CD4-positive, alpha-beta T cell (primary cell): ENCODE measurements around the gene EHD2. TPM values are rescaled to one million over a fixed set of nuclear protein-coding genes. Genes with fewer than 3 reads are reported as not detected.
"Not testable (repeated sequence)": the region's sequence is repeated elsewhere in the genome, so short reads cannot be mapped to it uniquely, and the experiment has no call there.

Source experiments
- ATAC-seq: fragments of 200-7000 bp; cut with Tn5 transposase; one replicate; pipeline ENCODE4 v1.10.0; 2022; ENCODE audit warnings: mild to moderate bottlenecking; ENCODE audit not compliant: poor library complexity
- CTCF ChIA-PET: fragments of 350-600 bp; sonication (Branson Sonifier 250); formaldehyde crosslinking; loops from one replicate; lab custom pipeline; 2021; ENCODE audit warnings: antibody characterized with exemption, inconsistent platforms; lab: Charles Lee
- POLR2A ChIA-PET: fragments of 350-600 bp; sonication (Branson Sonifier 250); formaldehyde crosslinking; loops from one replicate; lab custom pipeline; 2021; ENCODE audit warnings: antibody characterized with exemption, inconsistent platforms; lab: Charles Lee
- DNase-seq, 14 experiments: peaks; one replicate each; pipeline ENCODE4 v3.0.0-alpha.2; 2013 to 2020; ENCODE audit warnings: mixed read lengths in 2 of 14
- H3K27ac ChIP-seq, 2 donors: one replicate each; pipeline versions ENCODE4 v1.5.1 to v1.7.0; 2013; ENCODE audit warnings: low read length in 2 of 2, low read depth in 1 of 2, mild to moderate bottlenecking in 1 of 2
- H3K27me3 ChIP-seq, 2 experiments: 1 replicate in 1 of 2; 2 replicates in 1 of 2; pipeline versions ENCODE4 v1.6.1 to v1.7.0; 2013; ENCODE audit warnings: low read length in 2 of 2, control low read depth in 1 of 2, mild to moderate bottlenecking in 1 of 2, moderate library complexity in 1 of 2; ENCODE audit not compliant: insufficient read depth in 2 of 2, control insufficient read depth in 1 of 2
- H3K36me3 ChIP-seq: one replicate; pipeline ENCODE4 v1.6.1; 2013; ENCODE audit warnings: low read length, control low read depth; ENCODE audit not compliant: insufficient read depth
- H3K4me1 ChIP-seq: one replicate; pipeline ENCODE4 v1.6.1; 2013; ENCODE audit warnings: low read length, control low read depth; ENCODE audit not compliant: insufficient read depth
- H3K4me3 ChIP-seq: one replicate; pipeline ENCODE4 v1.5.1; 2013; ENCODE audit warnings: mild to moderate bottlenecking, low read length, moderate library complexity
- H3K9me3 ChIP-seq, 2 experiments: 1 replicate in 1 of 2; 2 replicates in 1 of 2; pipeline versions ENCODE4 v1.6.1 to v1.7.0; 2013; ENCODE audit warnings: low read length in 2 of 2, mild to moderate bottlenecking in 2 of 2, control low read depth in 1 of 2, moderate library complexity in 1 of 2; ENCODE audit not compliant: control insufficient read depth in 1 of 2, insufficient read depth in 1 of 2
- H3K27ac Mint-ChIP-seq: one replicate; pipeline ENCODE4 v1.8.0; 2020; ENCODE audit warnings: mixed read lengths
- H3K27me3 Mint-ChIP-seq: one replicate; pipeline ENCODE4 v1.8.0; 2021; ENCODE audit warnings: mixed read lengths
- H3K36me3 Mint-ChIP-seq: one replicate; pipeline ENCODE4 v1.8.0; 2021; ENCODE audit warnings: low read depth, mixed read lengths
- H3K4me1 Mint-ChIP-seq: one replicate; pipeline ENCODE4 v1.8.0; 2021; ENCODE audit warnings: low read depth, mixed read lengths
- H3K4me3 Mint-ChIP-seq: one replicate; pipeline ENCODE4 v1.8.0; 2020; ENCODE audit warnings: mild to moderate bottlenecking, mixed read lengths
- H3K9me3 Mint-ChIP-seq: one replicate; pipeline ENCODE4 v1.8.0; 2020; ENCODE audit warnings: mixed read lengths
- intact Hi-C, 2 experiments: fragments of 100-400 bp; cut with DNase I in 1 of 2; cut with micrococcal nuclease in 1 of 2; formaldehyde crosslinking; loops; one replicate each; pipeline versions ENCODE4 v1.15.1 to v1.9.0; 2023 to 2025; cut with DNase I, micrococcal nuclease
- total RNA-seq, 174 experiments: library from RNA in 2 of 174; stranded (reverse) in 2 of 174; gene quantifications; one replicate each; pipeline ENCODE4 v1.2.3 and lab custom pipeline; 2021 to 2026
- TF ChIP-seq, protein P1 (sequence below): fragments of 200-600 bp; IDR thresholded peaks from one replicate; pipeline ENCODE4 v1.8.0; 2022; ENCODE audit warnings: antibody characterized with exemption, mild to moderate bottlenecking

EHD2 gene
- total RNA-seq, 2 experiments from 2014 or later = 0.16 TPM; not detected in 1

DNA sequence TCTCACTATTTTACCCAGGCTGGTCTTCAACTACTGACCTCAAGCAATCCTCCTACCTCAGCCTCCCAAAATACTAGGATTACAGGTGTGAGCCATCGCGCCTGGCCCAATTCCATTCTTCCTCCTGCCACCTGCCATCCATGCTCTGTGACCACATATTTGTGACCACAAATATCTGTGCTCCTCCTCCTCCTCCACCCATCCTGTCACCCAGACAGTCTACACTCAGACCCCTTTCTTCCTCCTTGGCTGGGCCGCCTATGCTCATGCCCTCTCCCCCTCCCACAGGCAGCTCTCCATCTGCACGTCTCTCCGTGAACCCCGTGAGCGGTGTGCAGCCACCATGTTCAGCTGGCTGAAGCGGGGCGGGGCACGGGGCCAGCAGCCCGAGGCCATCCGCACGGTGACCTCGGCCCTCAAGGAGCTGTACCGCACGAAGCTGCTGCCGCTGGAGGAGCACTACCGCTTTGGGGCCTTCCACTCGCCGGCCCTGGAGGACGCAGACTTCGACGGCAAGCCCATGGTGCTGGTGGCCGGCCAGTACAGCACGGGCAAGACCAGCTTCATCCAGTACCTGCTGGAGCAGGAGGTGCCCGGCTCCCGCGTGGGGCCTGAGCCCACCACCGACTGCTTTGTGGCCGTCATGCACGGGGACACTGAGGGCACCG, 3.2 kb downstream of the EHD2 start:
- Mint-ChIP-seq H3K27me3 (peaks cover 58% of the 10 kb centered on the region), H3K4me3 (no peak overlapping the region), H3K36me3 (no peaks in the 10 kb centered on the region), H3K9me3 (no peaks in the 10 kb centered on the region), H3K27ac (no peak overlapping the region), H3K4me1 (peaks cover 4% of the 10 kb centered on the region)
- Histone ChIP-seq H3K36me3 (no peaks in the 10 kb centered on the region), H3K27ac (no peak overlapping the region), H3K27me3 (peaks cover 22 to 24% of the 10 kb centered on the region in 2 experiments), H3K4me3 (no peak overlapping the region), H3K9me3 (peaks cover 11 to 15% of the 10 kb centered on the region in 2 experiments), H3K4me1 (peaks cover 5% of the 10 kb centered on the region)
- TF ChIP-seq, protein P1, sequence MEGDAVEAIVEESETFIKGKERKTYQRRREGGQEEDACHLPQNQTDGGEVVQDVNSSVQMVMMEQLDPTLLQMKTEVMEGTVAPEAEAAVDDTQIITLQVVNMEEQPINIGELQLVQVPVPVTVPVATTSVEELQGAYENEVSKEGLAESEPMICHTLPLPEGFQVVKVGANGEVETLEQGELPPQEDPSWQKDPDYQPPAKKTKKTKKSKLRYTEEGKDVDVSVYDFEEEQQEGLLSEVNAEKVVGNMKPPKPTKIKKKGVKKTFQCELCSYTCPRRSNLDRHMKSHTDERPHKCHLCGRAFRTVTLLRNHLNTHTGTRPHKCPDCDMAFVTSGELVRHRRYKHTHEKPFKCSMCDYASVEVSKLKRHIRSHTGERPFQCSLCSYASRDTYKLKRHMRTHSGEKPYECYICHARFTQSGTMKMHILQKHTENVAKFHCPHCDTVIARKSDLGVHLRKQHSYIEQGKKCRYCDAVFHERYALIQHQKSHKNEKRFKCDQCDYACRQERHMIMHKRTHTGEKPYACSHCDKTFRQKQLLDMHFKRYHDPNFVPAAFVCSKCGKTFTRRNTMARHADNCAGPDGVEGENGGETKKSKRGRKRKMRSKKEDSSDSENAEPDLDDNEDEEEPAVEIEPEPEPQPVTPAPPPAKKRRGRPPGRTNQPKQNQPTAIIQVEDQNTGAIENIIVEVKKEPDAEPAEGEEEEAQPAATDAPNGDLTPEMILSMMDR = no peak
- ChIA-PET CTCF (interaction anchor here (1.0 kb wide), 1 partner anchor 9 kb away, joined by 4 read pairs; no protein-coding TSS in a partner anchor), POLR2A (interaction anchor here (0.6 kb wide), 1 partner anchor 147 kb away, joined by 3 read pairs; no protein-coding TSS in a partner anchor)
- DNase-seq = no peak
- intact Hi-C loops = no loop called here
- no peak for ATAC-seq

DNA sequence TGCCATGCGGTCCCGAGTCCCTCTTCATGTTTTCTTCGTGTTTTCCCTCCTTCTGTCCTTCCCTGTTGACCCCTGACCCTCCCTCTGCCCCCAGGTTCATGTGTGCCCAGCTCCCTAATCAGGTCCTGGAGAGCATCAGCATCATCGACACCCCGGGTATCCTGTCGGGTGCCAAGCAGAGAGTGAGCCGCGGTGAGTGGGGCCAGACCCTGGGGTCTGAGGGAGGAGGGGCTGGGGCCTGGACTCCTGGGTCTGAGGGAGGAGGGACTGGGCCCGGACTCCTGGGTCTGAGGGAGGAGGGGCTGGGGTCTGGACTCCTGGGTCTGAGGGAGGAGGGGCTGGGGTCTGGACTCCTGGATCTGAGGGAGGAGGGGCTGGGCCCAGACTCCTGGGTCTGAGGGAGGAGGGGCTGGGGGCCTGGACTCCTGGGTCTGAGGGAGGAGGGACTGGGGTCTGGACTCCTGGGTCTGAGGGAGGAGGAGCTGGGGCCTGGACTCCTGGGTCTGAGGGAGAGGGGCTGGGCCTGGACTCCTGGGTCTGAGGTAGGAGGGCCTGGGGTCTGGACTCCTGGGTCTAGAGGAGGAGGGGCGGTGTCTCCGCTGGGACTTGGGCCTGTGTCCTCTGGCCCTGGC, 5.3 kb downstream of the EHD2 start:
- DNase-seq, H3K4me1 ChIP-seq, H3K36me3 Mint-ChIP-seq, H3K36me3 ChIP-seq, CTCF ChIA-PET, H3K27ac Mint-ChIP-seq, H3K9me3 Mint-ChIP-seq, H3K4me3 Mint-ChIP-seq, H3K27ac ChIP-seq, H3K4me3 ChIP-seq, ATAC-seq, intact Hi-C loops, POLR2A ChIA-PET, H3K4me1 Mint-ChIP-seq: not testable (repeated sequence)
- H3K27me3 Mint-ChIP-seq = peaks cover 49% of the 10 kb centered on the region
- Histone ChIP-seq H3K27me3 (peaks cover 10 to 17% of the 10 kb centered on the region in 2 experiments), H3K9me3 (peaks cover 11 to 17% of the 10 kb centered on the region in 2 experiments)

DNA sequence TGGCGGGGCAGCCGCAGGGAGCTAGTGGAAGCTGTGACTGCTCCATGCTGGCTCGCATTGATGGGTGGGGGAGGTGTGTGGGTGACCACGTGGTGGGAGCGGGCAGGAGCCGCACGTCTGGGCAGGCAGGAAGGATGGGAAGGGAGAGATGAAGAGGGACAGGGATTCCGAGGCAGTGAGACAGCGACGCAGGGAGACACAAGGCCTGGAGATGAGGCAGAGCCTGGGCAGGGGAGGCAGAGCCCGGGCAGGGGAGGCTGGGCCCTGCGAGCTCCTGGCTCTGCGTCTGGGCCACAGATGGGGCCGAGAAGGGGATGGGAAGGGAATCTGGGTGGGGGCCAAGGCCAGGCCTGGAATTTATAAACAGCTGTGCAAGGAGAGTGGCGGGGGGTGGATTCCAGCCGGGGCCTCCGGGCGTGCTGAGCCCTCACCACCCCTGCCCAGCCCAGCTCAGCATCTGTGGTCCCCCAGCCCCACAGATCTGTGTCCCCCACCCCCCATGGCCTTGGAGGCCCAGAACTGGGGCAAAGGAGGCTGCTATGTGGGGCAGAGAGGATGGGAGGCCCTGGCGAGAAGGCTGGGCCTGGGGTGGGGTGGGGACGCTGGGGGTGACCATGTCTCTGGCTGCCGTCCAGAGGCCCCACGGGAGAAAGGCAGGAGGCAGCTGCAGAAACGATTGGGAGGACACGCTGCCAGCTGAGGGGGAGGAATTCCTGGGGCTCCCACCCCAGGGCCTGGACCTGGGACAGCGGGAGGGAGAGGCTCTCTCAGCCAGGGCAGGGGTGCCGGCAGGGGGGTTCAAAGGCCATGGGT, 6.0 kb downstream of the EHD2 start:
- Histone ChIP-seq H3K27me3 (peaks cover 3 to 11% of the 10 kb centered on the region in 2 experiments), H3K4me3 (no peak overlapping the region), H3K9me3 (peaks cover 5 to 11% of the 10 kb centered on the region in 2 experiments), H3K4me1 (no peaks in the 10 kb centered on the region), H3K27ac (no peak overlapping the region), H3K36me3 (no peaks in the 10 kb centered on the region)
- TF ChIP-seq, protein P1 = no peak
- intact Hi-C loops = no loop called here
- Mint-ChIP-seq H3K4me3 (no peak overlapping the region), H3K9me3 (no peaks in the 10 kb centered on the region), H3K27ac (no peak overlapping the region), H3K27me3 (peaks cover 42% of the 10 kb centered on the region), H3K4me1 (no peaks in the 10 kb centered on the region), H3K36me3 (no peaks in the 10 kb centered on the region)
- POLR2A ChIA-PET = no interaction called here
- DNase-seq = no peak
- CTCF ChIA-PET = no interaction called here
- ATAC-seq = no peak
